ENCODE measurements around the gene GOLM1.
A peak's percentile ranks its signal among the peaks of the same experiment; 100 is the strongest.

Gene GOLM1

GRCh38 chr9:86112057-86112456 lies 12.7 kb upstream of the GOLM1 start:
- in situ Hi-C loops (cut with MboI; ENCODE audit: low pct_unique_long_range_greater_than_20kb, low sequenced_read_pairs, unreplicated experiment) = no loop called here
- TF ChIP-seq, protein P1, sequence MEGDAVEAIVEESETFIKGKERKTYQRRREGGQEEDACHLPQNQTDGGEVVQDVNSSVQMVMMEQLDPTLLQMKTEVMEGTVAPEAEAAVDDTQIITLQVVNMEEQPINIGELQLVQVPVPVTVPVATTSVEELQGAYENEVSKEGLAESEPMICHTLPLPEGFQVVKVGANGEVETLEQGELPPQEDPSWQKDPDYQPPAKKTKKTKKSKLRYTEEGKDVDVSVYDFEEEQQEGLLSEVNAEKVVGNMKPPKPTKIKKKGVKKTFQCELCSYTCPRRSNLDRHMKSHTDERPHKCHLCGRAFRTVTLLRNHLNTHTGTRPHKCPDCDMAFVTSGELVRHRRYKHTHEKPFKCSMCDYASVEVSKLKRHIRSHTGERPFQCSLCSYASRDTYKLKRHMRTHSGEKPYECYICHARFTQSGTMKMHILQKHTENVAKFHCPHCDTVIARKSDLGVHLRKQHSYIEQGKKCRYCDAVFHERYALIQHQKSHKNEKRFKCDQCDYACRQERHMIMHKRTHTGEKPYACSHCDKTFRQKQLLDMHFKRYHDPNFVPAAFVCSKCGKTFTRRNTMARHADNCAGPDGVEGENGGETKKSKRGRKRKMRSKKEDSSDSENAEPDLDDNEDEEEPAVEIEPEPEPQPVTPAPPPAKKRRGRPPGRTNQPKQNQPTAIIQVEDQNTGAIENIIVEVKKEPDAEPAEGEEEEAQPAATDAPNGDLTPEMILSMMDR (IDR thresholded peaks at IDR 0.05; ENCODE audit: extremely low read depth, insufficient read depth, missing control alignments) = no peak
- no peak for DNase-seq (ENCODE audit: low spot score)

DNA sequence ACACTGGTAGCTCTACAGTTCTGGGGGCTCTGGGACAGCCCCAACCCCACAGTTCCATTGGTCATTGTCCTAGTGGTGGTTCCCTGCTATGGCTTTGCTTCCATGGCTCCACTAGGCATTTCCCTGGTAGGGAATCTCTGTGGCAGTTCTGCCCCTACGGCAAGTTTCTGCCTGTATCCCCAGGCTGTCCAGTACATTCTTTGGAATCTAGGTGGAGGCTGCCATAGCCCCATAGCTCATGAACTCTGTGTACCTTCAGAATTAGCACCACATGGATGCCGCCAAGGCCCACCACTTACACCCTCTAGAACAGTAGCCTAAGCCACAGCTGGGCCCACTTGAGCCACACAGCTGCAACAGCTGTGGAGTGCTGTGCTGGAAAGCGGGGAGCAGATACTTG lies 3.3 kb upstream of the GOLM1 start:
- in situ Hi-C loops (cut with MboI; ENCODE audit: low pct_unique_long_range_greater_than_20kb, low sequenced_read_pairs, unreplicated experiment) = no loop called here
- DNase-seq (ENCODE audit: low spot score) = no peak
- TF ChIP-seq, protein P1 (IDR thresholded peaks at IDR 0.05; ENCODE audit: extremely low read depth, insufficient read depth, missing control alignments) = no peak

DNA sequence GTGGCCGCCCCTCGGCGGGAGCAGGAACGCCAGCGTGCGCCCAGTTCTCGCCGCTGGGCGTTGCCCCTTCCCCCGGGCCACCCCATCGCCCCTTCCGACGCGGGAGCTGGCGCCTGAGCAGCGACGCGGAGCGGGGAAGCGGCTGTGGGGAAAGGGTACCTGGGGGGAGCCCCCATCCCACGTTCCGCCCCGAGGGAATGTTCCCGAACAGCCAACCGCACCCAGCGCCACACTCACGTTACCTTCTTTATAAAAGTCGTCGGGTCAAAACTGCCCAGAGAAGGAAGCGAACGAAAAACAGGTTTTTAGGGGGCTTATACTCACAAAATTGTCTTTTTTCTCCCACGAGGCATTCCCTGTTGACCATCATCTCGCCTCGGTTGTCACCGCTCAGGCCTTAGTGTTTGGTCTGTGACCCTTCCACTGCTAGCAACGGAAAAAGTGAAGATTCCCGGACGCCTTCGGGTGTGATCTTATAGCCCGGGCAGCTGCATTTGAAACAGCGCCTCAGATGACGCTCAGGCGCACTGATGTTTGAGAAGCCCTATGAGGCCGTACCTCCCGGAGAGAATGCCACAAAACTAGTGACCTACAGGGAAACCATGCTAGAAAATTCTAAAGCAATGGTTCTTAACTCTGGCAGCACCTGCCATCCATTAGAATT lies 475 bp upstream of the GOLM1 start:
- TF ChIP-seq, protein P1 (IDR thresholded peaks at IDR 0.05; ENCODE audit: extremely low read depth, insufficient read depth, missing control alignments) = no peak
- peak; percentile 45 for DNase-seq (ENCODE audit: low spot score)
- in situ Hi-C loops (cut with MboI; ENCODE audit: low pct_unique_long_range_greater_than_20kb, low sequenced_read_pairs, unreplicated experiment) = no loop called here

DNA sequence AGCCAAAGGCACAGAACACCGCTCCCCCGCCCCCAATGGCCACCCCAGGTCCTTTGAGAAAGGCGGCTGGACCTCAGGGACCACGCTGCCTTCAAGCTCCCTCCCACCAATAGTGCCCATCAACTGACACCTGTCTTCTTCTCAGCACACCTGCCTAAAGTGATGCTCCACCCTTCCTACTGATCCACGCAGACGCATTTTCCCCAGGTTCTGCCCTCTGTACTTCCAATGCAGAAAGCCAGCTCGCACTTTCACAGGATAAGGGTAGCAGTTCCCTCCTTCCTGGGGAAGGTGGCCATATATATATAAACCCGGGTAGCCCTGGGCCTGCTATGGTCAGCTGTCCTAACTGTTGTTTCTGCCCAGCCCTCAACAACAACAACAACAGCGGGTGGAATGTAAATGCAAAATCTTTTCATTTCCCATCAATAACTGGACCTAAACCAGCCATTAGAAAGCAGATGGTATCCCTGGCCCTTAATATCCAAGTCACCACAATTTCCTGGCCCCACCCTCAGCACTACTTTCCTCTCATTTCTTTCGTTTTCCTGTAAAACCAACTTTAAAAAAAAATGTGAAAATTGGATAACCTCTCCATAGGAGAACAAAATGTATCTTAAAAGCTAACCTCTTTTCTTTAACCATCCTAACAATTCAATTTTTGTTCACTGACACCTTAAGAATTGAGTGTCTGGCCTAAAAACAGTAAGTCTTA lies 1.7 kb downstream of the GOLM1 start:
- no peak for DNase-seq (ENCODE audit: low spot score)
- in situ Hi-C loops (cut with MboI; ENCODE audit: low pct_unique_long_range_greater_than_20kb, low sequenced_read_pairs, unreplicated experiment) = no loop called here
- TF ChIP-seq, protein P1 (IDR thresholded peaks at IDR 0.05; ENCODE audit: extremely low read depth, insufficient read depth, missing control alignments) = no peak

DNA sequence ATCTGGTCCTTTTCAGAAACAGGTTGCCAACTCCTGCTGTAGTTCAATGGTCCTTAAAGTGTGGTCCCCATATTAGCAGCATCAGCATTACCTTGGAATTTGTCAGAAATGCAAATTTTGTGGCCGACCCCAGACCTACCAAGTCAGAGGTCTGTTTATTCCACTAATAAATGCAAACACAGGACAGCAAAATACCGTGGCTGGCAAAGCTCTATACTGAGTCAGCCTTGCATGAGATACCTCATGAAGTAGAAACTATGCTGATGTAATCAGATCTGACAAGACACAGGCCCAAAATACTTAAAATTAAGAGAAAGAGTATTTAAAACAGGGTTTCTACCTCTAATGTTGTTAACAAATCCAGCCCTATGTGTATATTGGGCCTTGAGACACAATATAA lies 3.0 kb downstream of the GOLM1 start:
- DNase-seq (ENCODE audit: low spot score) = no peak
- in situ Hi-C loops (cut with MboI; ENCODE audit: low pct_unique_long_range_greater_than_20kb, low sequenced_read_pairs, unreplicated experiment) = no loop called here
- TF ChIP-seq, protein P1 (IDR thresholded peaks at IDR 0.05; ENCODE audit: extremely low read depth, insufficient read depth, missing control alignments) = no peak

DNA sequence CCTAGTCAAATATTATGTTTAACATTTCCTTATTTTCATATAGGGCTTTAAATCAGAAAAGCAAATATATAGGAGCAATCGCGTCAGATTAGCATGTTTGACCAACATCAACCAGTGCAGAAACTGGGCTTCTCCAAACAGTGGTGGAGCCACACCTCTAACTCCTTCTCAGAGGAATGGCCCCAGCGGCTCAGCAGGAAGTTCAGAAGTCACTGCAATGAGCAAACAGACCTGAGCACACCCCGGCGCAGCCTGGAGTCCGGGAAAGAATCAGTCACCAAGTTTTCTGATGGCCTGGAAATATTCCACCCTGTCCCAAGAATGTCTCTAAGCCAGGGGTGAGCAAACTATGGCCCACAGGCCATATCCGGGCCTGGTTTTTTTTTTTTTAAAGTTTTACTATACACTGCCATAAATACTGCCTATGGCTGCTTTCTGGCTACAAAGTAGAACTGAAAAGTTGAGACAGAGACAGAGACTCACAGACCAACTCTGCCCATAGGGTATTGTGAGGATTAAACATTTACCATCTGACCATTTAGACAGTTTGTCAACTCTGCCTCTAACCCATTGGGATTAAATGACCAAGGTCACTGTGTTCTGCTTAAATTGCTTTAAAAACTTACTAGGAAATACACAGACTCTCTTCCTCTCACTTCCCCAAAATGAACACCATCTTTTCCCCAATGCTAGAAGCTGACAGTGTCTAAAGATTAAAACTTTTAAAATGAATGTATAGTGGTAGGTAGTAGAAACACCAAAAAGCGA lies 5.4 kb downstream of the GOLM1 start:
- in situ Hi-C loops (cut with MboI; ENCODE audit: low pct_unique_long_range_greater_than_20kb, low sequenced_read_pairs, unreplicated experiment) = no loop called here
- DNase-seq (ENCODE audit: low spot score) = no peak

More for the DNA sequence above, 5.4 kb downstream of the GOLM1 start:
- TF ChIP-seq, protein P1 (IDR thresholded peaks at IDR 0.05; ENCODE audit: extremely low read depth, insufficient read depth, missing control alignments) = no peak

Data from GM13977 (cell line).